ENCODE data around the gene UEVLD. TPM values are rescaled to one million over a fixed set of nuclear protein-coding genes. Genes with fewer than 3 reads are reported as not detected.

Gene UEVLD
- polyA plus RNA-seq, 1 donor from 2014 or later = 11.3 TPM

DNA sequence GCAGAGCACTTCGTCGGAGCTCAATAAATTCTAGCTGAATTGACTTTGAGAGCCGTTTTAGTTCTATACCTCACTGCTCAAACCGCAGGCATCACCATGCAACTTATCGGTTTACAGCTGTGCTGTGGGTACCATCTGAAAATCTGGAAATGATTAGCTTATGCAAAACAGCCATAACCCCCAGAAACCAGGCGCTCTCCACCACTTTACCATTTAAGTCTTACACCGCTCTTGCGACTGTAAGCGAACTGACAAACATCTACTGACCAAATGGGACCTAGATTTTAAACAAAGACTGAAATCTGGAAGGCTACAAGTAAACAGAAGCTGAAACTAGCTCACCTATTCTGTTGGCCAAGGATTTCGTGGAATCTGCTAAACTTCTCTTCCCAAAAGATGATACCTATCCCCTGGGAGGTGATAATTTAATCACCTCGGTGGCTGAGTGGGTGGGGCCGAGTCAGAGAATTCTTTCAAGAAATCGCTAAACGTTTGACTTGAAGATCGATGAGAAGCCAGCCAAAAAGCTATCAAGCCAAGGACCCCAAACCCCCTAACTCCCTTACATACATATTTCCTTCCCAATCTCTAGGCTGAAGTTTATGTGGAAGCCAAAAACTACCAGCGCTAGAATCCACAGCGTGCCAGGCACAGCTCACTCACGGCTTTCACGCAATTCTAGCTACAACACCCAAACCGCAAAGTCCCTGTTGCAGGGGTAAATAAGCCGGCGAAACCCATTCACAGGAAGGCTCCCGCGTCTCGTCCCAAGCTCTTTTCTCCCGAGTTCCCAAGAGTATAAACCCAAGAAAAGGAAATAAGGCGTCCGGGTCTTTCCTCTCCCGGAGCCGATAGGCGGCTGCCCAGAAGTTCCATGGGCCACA, 45.0 kb upstream of the UEVLD start:
- peaks cover 41% of the 10 kb centered on the region for H3K79me2 ChIP-seq (replicated peaks; ENCODE audit: insufficient read depth, low read length)
- H2AFZ ChIP-seq (ENCODE audit: low read depth, low read length) = peak overlapping the region; percentile 62
- H3K9ac ChIP-seq (ENCODE audit: low read length) = peak overlapping the region; percentile 74

DNA sequence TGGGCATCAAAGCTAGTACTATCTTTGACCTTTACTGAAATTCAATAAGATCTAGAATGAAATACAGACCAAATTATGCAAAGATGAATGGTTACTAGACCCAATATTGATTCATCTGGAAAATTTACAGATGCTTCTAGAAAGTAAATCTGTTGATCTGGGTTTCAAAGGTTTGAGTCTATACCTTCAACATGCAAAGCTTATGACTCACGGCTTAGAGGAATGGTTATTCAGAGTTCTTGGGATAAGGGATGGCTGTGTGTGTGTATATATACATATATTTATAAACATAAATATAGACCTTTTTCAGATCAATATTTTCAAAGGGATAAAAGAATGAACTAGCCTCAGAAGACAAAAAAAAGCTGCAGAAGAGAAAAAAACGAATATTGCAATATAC, 44.3 kb upstream of the UEVLD start:
- peak overlapping the region; percentile 74 for H3K9ac ChIP-seq (ENCODE audit: low read length)
- H3K4me2 ChIP-seq (ENCODE audit: low read length) = peak overlapping the region; percentile 89

More for the DNA sequence above, 45.0 kb upstream of the UEVLD start:
- H3K36me3 ChIP-seq (ENCODE audit: insufficient read depth, low read length) = no peaks in the 10 kb centered on the region
- H3F3A ChIP-seq (ENCODE audit: insufficient read depth, low read length, poor library complexity, severe bottlenecking) = no peaks in the 10 kb centered on the region
- H4K20me1 ChIP-seq (ENCODE audit: insufficient read depth) = no peaks in the 10 kb centered on the region
- no peaks in the 10 kb centered on the region for H3K9me3 ChIP-seq (ENCODE audit: low read length)
- H3K9me2 ChIP-seq (ENCODE audit: insufficient read depth, low read length) = no peaks in the 10 kb centered on the region
- H3K27ac ChIP-seq (ENCODE audit: low read length) = peak overlapping the region; percentile 76
- H3K27me3 ChIP-seq (ENCODE audit: insufficient read depth, low read depth, low read length) = no peaks in the 10 kb centered on the region
- TF ChIP-seq POLR2AphosphoS5 (IDR thresholded peaks at IDR 0.05) (no peak), EP300 (conservative IDR thresholded peaks at IDR 0.05; ENCODE audit: poor library complexity, severe bottlenecking) (no peak), EZH2 (IDR thresholded peaks at IDR 0.05; ENCODE audit: borderline replicate concordance, insufficient read depth, low read length, poor library complexity, severe bottlenecking) (no peak), MXI1 (conservative IDR thresholded peaks at IDR 0.05; ENCODE audit: poor library complexity, severe bottlenecking) (no peak), TAF1 (IDR thresholded peaks at IDR 0.05; ENCODE audit: low read depth) (no peak), RAD21 (conservative IDR thresholded peaks at IDR 0.05) (no peak), SMC3 (conservative IDR thresholded peaks at IDR 0.05; ENCODE audit: poor library complexity) (no peak)
- TF ChIP-seq, protein P1, sequence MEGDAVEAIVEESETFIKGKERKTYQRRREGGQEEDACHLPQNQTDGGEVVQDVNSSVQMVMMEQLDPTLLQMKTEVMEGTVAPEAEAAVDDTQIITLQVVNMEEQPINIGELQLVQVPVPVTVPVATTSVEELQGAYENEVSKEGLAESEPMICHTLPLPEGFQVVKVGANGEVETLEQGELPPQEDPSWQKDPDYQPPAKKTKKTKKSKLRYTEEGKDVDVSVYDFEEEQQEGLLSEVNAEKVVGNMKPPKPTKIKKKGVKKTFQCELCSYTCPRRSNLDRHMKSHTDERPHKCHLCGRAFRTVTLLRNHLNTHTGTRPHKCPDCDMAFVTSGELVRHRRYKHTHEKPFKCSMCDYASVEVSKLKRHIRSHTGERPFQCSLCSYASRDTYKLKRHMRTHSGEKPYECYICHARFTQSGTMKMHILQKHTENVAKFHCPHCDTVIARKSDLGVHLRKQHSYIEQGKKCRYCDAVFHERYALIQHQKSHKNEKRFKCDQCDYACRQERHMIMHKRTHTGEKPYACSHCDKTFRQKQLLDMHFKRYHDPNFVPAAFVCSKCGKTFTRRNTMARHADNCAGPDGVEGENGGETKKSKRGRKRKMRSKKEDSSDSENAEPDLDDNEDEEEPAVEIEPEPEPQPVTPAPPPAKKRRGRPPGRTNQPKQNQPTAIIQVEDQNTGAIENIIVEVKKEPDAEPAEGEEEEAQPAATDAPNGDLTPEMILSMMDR (IDR thresholded peaks at IDR 0.05; ENCODE audit: poor library complexity, severe bottlenecking) = no peak
- TF ChIP-seq, protein P2, sequence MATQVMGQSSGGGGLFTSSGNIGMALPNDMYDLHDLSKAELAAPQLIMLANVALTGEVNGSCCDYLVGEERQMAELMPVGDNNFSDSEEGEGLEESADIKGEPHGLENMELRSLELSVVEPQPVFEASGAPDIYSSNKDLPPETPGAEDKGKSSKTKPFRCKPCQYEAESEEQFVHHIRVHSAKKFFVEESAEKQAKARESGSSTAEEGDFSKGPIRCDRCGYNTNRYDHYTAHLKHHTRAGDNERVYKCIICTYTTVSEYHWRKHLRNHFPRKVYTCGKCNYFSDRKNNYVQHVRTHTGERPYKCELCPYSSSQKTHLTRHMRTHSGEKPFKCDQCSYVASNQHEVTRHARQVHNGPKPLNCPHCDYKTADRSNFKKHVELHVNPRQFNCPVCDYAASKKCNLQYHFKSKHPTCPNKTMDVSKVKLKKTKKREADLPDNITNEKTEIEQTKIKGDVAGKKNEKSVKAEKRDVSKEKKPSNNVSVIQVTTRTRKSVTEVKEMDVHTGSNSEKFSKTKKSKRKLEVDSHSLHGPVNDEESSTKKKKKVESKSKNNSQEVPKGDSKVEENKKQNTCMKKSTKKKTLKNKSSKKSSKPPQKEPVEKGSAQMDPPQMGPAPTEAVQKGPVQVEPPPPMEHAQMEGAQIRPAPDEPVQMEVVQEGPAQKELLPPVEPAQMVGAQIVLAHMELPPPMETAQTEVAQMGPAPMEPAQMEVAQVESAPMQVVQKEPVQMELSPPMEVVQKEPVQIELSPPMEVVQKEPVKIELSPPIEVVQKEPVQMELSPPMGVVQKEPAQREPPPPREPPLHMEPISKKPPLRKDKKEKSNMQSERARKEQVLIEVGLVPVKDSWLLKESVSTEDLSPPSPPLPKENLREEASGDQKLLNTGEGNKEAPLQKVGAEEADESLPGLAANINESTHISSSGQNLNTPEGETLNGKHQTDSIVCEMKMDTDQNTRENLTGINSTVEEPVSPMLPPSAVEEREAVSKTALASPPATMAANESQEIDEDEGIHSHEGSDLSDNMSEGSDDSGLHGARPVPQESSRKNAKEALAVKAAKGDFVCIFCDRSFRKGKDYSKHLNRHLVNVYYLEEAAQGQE (IDR thresholded peaks at IDR 0.05; ENCODE audit: borderline replicate concordance) = no peak
- peak overlapping the region; percentile 89 for H3K4me2 ChIP-seq (ENCODE audit: low read length)
- peak overlapping the region; percentile 73 for H3K4me3 ChIP-seq (ENCODE audit: low read length)

More for the DNA sequence above, 44.3 kb upstream of the UEVLD start:
- Histone ChIP-seq H3K9me3 (ENCODE audit: low read length) (no peaks in the 10 kb centered on the region), H3F3A (ENCODE audit: insufficient read depth, low read length, poor library complexity, severe bottlenecking) (no peaks in the 10 kb centered on the region), H3K9me2 (ENCODE audit: insufficient read depth, low read length) (no peaks in the 10 kb centered on the region), H3K36me3 (ENCODE audit: insufficient read depth, low read length) (no peaks in the 10 kb centered on the region), H4K20me1 (ENCODE audit: insufficient read depth) (no peaks in the 10 kb centered on the region), H3K27ac (ENCODE audit: low read length) (no peak overlapping the region), H2AFZ (ENCODE audit: low read depth, low read length) (no peak overlapping the region), H3K27me3 (ENCODE audit: insufficient read depth, low read depth, low read length) (no peaks in the 10 kb centered on the region), H3K4me3 (ENCODE audit: low read length) (peak overlapping the region; percentile 73), H3K79me2 (replicated peaks; ENCODE audit: insufficient read depth, low read length) (peaks cover 48% of the 10 kb centered on the region)
- TF ChIP-seq EZH2 (IDR thresholded peaks at IDR 0.05; ENCODE audit: borderline replicate concordance, insufficient read depth, low read length, poor library complexity, severe bottlenecking) (no peak), TAF1 (IDR thresholded peaks at IDR 0.05; ENCODE audit: low read depth) (no peak), MXI1 (conservative IDR thresholded peaks at IDR 0.05; ENCODE audit: poor library complexity, severe bottlenecking) (no peak), EP300 (conservative IDR thresholded peaks at IDR 0.05; ENCODE audit: poor library complexity, severe bottlenecking) (no peak), RAD21 (conservative IDR thresholded peaks at IDR 0.05) (no peak), SMC3 (conservative IDR thresholded peaks at IDR 0.05; ENCODE audit: poor library complexity) (no peak), POLR2AphosphoS5 (IDR thresholded peaks at IDR 0.05) (no peak)
- TF ChIP-seq, protein P2 (IDR thresholded peaks at IDR 0.05; ENCODE audit: borderline replicate concordance) = no peak
- TF ChIP-seq, protein P1 (IDR thresholded peaks at IDR 0.05; ENCODE audit: poor library complexity, severe bottlenecking) = no peak
